ENCODE measurements around the gene IFNGR2.
A peak's percentile ranks its signal among the peaks of the same experiment; 100 is the strongest.
"Not testable (repeated sequence)": the region's sequence is repeated elsewhere in the genome, so short reads cannot be mapped to it uniquely, and the experiment has no call there.

The IFNGR2 gene

DNA sequence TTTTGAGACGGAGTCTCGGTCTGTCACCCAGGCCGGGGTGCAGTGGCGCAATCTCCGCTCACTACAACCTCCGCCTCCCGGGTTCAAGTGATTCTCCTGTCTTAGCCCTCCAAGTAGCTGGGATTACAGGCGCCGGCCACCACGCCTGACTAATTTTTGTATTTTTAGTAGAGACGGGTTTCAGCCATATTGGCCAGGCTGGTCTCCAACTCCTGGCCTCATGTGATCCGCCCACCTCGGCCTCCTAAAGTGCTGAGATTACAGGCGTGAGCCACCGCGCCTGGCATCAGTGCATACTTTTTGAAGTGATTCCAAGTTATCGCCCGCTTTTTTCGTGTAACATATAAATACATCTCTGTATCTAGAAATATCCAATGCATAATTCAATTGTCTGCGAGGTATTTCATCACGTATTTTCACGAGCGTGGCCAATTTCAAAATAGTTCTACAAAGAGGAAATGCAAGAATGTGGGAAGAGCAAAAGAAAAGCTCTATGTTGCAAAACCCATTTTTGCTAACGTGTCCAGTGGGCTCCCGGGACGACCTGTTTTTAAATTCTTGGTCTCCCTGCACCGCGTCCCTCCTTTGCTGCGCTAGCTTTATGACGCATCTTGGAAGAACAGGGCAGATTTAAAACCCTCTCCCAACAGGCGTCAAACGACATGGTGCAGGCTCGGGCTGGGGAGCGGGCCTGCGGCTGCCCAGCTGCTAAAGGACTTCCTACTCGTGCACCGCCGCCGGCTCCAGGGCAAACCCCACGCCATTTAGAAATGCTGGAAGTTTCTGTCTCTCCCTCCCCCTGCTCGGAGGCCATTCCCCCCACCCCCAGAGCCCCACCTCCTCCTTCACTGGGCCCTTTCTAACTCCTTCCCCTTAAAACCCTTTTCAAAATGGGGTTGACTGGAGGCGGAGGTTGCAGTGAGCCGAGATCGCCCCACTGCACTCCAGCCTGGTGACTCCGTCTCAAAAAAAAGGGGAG is 923 bp upstream of the IFNGR2 start:
- peak; percentile 69 for DNase-seq (ENCODE audit: low spot score)

DNA sequence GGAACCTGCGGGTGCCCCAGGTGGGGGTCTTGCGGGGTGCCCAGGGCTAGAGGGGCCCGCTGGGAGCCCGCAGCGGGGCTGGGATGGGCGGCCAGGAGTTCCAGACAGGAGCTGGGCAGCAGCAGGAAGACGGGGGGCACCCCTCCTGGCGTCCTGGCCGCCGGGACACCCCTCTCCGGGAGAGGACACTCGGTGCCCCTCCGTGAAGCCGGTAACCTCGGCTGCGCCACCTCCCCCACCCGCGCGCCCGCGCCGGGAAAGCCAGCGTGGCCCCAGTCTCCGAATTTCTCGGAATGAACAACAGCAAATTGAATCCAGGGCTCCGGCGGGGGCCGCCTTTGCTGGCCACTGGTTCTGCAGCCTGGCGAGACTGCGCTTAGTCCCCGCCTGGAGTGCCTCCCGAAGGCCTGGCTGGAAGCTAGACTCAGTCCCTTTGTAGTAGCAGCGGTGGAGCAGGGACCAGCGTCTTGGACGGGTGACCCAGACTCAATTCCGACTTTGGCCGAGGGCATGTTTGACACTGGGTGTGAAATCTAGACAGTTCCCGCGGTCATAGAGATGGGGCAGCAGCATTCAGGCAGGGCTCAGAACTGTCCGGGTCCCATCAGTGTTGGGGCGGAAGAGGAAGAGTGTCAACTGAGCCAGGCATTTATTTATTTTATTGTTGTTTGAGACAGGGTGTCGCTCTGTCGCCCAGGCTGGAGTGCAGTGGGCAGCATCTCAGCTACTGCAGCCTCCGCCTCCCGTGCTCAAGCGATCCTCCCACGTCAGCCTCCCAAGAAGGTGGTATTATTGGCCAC is 773 bp downstream of the IFNGR2 start:
- peak; percentile 64 for DNase-seq (ENCODE audit: low spot score)

DNA sequence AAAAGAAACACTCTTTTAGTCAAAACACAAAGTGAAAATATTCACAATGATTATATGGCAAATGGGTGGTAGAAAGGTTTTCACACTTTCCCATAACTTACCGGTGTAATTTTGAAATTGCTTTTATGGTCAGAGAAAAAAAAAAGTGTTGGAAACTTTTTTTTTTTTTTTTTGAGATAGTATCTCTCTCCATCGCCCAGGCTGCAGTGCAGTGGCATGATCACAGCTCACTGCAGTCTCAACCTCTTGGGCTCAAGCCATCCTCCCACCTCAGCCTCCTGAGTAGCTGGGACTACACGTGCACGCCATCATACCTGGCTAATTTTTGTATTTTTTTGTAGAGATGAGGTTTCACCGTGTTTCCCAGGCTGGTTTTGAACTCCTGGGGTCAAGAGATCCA is 3.3 kb downstream of the IFNGR2 start:
- no peak for DNase-seq (ENCODE audit: low spot score)

DNA sequence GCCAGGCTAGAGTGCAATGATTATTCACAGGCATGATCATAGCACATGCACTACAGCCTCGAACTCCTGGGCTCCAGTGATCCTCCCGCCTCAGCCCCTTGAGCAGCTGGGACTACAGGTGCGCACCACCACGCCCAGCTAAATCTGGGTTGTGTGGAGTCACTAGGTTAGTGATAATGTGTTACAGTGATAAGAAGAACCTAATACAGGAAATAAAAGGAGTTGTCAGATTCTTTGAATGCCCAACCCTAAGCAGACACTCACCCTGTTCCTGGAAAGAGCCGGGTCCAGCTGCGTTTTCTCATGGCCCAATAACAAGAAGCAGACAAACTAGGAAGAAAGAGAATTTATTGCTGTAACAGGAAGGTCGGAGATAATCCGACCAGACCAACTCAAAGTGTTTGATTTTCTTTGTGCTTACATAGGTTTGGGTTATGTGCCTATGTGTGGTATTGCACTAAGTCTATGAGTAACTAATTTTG is 8.8 kb downstream of the IFNGR2 start:
- no peak for DNase-seq (ENCODE audit: low spot score)

DNA sequence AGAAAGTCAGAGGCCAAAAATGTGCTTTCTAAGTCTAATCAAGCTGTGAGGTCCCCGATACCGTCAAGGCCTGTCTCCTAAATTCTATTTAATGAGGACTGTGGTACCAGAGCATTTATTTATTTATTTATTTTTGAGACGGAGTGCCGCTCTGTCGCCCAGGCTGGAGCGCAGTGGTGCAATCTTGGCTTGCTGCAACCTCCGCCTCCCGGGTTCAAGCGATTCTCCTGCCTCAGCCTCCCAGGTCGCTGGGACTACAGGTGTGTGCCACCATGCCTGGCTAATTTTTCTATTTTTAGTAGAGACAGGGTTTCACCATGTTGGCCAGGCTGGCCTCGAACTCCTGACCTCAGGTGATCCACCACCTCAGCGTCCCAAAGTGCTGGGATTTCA is 9.2 kb downstream of the IFNGR2 start:
- DNase-seq (ENCODE audit: low spot score): not testable (repeated sequence)

DNA sequence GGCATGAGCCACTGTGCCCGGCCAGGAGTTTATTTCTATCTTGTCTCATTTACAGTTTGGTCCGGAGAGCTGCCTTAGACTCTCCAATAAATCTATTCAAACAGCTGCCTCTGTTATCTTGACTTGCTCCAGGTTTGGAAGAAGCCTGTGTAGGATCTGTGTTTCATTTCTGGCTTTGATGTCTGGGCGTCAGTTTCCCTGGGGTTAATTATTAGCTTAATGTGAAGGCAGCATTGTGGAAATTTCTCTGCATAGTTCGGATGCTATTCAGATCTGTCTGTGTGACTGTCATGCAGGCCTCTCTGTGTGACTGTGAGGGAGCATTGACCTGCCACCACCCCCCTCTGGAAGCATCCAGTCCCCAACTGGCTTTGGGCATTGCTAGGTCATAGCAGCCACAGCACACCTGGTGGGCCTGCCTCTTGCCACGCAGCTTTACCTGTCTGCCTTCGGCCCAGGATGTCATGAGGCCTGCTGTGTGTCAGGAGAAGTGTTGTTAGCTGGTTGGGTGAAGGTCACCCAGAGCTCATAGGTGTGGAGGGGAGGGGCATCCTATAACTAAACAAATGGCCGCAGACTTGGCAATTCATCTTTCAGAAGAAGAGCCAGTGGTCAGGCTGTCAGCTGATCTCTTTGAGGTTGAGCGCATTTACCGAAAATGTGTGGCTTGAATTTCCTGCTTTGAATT is 9.8 kb downstream of the IFNGR2 start:
- no peak for DNase-seq (ENCODE audit: low spot score)

DNA sequence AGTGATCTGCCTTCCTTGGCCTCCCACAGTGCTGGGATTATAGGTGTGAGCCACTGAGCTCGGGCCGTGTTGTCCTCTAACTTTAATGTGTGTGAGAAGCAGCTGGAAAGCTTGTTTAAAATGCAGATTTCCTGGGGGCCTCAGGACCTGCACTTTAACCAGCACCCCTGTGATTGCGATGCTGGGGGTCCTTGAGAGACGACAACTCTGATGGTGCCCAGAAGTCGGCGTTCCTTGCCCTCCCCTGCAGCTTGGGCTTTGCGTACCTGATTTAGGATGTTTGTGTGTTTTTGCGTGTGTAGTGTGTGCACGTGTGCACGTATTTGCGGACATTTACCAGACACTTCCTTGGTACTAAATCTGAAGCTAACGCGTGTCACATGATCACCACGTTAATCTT is 10.9 kb downstream of the IFNGR2 start:
- DNase-seq (ENCODE audit: low spot score): no peak

DNA sequence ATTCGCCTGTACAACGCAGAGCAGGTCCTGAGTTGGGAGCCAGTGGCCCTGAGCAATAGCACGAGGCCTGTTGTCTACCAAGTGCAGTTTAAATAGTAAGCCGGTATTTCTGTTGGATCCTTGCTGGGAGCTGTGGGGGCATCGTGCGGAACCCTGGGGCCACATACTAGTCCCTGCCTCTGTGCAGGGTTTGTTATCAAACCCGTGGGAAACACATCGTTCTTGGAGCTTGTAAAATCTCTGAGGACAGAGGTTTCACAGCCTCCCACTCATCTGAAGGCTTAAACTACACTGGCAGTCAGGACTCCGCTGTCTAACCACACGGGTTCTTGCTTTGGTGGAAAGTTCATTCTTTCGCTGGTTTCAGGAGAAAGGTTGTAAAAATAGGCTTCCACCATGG is 11.7 kb downstream of the IFNGR2 start:
- no peak for DNase-seq (ENCODE audit: low spot score)

DNA sequence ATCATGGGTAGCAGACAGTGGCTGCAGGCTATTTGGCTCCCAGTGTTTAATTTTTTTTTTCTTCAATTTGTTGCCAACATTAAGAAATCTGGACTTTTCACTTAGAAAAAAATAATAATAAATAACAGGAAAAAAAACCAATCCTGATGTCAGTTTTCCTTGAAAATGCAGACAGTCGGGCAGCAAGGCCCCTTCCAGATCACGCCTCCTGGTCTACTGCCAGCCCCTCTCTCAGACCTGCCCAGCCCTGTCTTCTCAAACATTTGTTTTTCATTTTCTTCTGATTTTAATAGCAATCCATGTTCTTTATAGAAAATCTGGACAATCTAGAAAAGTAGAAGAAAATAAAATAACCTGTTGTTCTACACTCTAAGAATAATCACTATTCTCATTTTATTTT is 15.5 kb downstream of the IFNGR2 start:
- no peak for DNase-seq (ENCODE audit: low spot score)

DNA sequence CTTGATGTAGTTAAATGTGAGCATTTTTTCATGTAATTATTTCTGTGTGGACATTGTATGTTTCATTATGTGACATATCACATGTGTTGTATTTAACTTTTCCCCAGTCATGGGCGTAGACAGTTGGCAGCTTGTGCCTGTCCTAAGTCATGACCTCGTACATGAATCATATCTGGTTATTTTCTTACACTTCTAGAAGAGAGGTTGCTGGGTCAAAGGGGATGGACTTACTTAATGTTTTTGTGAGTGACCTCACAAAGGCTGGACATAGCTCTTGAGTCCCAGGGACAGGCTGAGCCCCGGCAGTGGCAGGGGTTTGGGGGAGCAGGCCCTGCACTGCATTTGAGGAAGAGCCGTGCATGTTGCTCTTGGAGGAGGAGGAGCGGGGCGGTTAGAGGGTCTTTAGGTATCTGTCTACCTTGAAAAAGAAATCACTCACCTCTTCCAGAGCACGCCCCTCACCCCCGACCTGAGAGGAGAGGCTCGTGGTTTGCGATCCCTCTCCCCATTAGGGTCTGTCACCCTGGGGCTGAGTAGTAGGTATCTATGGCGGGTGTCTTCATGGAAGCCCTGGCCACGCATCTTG is 16.4 kb downstream of the IFNGR2 start:
- no peak for DNase-seq (ENCODE audit: low spot score)

DNA sequence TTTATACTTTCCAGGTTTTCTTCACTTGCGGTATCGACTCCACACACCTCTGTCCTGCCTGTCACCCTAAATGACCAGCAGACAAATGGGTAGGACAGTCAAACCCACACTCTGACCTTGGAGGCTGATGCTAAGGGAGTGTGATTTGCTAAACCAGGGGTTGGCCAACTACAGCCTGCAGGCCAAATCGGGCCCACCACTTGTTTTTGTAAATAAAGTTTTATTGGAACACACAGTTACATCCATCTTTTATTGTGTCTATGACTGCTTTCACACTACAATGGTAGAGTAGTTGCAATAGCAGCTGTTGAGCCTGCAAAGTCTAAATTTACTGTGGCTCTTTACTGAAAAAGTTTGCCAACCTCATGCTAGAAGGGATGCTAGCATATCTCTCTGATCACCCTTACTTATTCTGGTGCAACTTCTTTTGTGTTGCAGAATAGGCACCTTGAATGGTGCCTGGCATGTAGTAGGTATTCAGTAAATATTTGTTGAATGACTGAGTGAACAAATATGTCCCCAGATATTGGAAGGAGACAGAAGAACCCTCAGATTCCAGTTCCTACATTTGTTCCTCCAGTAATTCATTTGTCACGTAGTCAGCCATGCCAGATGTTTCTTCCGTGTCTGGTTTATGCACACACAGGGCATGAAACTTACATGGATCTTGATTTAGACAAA is 18.6 kb downstream of the IFNGR2 start:
- DNase-seq (ENCODE audit: low spot score): no peak

DNA sequence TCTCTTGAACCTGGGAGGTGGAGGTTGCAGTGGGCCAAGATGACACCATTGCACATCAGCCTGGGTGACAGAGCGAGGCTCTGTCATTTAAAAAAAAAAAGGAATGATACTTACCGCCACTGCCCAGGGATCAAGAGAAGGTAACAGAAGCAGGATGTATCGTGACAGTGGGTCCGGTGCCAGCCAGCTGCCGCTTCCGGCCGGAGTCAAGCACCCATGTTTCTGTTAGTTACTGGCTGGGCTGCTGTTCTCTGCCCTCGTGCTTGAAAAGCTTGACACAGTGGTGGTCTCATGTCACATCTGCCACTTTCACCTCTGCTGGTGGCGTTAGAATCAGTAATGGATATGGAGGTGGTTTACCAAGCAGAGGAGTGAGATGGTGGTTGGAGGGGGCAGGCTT is 21.0 kb downstream of the IFNGR2 start:
- no peak for DNase-seq (ENCODE audit: low spot score)

DNA sequence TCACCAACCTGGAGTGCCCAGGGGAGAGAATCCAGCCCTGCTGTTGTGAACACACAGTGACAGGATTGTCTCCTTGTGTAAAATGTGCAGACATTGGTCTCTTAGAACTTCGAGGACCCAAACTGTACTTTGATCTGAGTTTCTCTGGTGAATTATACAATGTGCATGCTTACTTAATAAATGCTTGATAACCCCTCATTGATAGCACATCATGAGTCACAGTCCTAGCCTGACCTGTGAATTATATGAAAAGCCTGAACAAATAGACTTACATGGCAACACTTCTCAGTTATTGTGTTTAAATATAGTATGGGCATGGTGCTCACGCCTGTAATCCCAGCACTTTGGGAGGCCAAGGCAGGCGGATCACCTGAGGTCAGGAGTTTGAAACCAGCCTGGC is 22.6 kb downstream of the IFNGR2 start:
- no peak for DNase-seq (ENCODE audit: low spot score)

DNA sequence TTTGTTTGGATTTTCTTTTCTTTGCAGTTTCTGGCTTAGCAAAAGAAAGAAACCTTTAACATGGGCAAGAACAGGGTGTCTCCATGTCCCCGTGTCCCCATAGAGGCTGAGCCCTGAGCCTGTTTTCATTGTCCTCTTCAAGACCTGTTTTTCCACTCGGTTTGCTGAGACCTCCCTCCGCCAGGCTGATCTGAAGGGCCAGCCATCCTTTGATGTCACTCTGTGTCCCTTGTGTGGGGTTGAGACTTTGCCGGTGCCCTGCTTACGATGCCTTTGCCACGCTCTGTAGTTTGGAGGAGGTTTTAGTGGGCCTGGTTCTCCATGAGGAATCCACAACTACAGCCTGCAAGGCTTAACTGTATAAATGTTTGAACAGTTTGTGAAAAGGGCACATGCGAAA is 23.8 kb downstream of the IFNGR2 start:
- no peak for DNase-seq (ENCODE audit: low spot score)

DNA sequence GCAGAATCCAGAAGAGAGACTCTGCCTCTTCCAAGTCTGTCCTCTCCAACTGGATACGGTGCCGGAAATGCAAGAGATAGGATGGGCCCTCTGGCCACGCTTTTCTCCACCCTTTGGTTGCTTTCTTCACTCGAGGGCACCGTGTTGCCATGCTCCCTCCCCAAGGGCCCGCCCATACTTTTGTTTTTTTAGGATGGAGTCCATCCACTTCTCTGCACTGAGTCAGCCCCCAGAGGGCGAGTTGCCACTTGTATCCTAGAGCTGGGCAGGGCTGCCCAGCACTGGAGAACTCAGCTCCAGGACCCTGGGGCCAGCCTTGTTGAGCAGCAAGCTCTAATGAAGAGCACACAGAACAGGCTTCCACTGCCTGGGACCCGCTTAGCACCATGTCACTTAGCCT is 25.5 kb downstream of the IFNGR2 start:
- DNase-seq (ENCODE audit: low spot score): no peak

DNA sequence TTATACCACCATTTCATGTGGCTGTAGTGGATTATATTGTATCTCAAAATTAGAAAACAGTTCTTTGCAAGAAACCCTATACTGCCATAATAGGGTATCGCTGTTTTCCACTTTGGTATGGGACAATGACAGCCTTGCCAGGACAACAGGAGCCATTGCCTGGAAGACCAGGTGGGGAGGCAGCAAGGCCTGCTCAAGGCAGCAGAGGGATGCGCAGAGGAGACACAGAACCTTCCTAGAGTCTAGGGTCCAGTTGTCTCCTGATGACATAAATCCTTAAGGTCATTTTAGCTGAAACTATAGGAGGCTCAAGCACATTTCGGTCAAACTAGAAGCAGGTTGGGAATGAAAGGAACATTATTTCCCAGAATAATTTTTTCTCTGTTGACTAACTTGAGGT is 27.6 kb downstream of the IFNGR2 start:
- DNase-seq (ENCODE audit: low spot score): no peak

DNA sequence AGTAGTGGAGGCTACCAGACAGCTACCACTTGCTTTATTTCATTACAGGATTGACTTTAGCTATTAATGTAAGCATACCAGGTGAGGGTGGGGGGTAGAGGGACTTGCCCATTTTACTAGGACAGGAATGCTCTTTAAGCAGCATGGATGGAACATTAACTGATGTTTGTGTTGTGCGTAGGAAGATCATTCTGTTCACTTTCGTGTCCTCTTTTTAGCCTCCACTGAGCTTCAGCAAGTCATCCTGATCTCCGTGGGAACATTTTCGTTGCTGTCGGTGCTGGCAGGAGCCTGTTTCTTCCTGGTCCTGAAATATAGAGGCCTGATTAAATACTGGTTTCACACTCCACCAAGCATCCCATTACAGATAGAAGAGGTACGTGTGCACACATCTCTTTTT is 29.3 kb downstream of the IFNGR2 start:
- DNase-seq (ENCODE audit: low spot score): peak; percentile 57

DNA sequence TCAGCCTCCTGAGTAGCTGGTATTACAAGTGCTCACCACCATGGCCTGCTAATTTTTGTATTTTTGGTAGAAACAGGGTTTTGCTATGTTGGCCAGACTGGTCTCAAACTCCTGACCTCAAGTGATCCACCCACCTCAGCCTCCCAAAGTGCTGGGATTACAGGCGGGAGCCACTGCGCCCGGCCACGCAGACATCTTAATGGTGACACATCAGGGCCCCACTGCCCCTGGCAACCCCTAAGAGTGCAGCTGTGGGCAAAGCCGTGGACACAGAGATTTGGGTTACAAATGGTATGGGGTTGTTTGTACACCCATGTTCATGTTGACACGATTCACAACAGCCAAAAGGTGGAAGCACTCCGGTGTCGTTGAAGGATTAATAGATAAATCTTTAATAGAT is 29.8 kb downstream of the IFNGR2 start:
- no peak for DNase-seq (ENCODE audit: low spot score)

DNA sequence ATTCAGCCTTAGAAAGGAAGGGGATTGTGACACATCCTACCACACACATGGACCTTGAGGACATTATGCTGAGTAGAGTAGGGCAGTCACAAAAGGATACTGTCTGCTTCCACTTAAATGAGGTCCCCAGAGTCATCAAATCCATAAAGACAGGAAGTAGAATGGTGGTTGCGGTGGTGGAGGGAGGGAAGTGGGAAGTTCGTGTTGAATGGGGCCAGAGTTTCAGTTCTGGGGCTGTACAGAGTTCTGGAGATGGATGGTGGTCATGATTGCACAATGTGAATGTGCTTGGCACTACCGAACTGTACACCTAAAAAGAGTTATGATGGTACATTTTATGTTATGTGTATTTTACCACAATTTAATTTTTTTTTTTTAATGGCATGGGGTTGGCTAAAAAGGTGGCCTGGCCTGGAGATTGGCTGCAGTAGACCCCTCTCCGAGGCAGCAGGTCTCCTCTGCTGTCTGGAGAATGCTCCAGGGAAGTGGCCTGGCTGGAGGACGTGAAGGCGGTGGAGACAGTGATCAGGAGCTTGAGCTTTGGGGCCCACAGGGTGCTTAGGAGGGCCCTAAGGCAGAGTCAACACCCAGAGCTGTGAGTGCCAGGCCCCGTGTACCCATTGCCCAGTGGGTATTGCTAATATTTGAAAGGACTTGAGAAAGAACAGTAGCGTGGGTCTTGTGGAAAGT is 30.4 kb downstream of the IFNGR2 start:
- peak; percentile 59 for DNase-seq (ENCODE audit: low spot score)

DNA sequence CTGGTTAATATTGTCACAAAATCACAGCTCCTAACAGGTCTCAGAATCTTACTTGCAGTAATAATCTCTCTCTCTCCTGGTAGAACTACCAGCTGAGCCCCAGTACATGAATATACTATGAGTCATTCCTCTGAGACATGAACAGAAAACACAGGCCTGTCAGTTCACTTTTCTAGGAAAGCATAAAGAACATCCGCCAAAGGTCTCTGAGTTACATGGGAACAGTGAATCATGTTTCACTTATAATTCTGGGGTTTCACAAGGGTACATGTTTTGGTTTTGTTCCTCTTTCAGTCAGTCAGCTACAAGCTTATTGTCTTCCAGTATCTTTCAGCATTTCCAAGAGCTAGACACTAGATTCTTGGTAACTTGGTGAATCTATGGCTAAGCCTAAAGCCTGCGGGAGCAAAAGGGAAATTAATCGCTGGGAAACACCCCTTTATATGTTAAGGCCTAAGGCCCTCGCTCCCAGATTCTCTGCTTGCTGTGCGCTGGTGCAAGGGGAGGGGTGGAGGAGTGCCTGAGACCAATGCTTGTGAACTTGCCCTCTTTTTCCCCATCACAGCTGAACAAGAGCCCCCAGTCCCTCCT is 31.7 kb downstream of the IFNGR2 start:
- peak; percentile 46 for DNase-seq (ENCODE audit: low spot score)

Data from Ammon's horn (tissue), 1 donor.